GM21526 (cell line): ENCODE data around the gene CHST9.
"Not testable (repeated sequence)": the region's sequence is repeated elsewhere in the genome, so short reads cannot be mapped to it uniquely, and the experiment has no call there.

Experiments
- ATAC-seq: cut with Tn5 transposase; IDR thresholded peaks from one replicate; pipeline ENCODE4 v1.9.1; 2021; ENCODE audit warnings: moderate library complexity; ENCODE audit not compliant: unreplicated experiment, low FRiP score

The CHST9 gene

GRCh38 chr18:26948703-26949102 lies 236.4 kb downstream of the CHST9 start:
- no peak for ATAC-seq

- ATAC-seq = no peak
These were observed 241.2 kb downstream of the CHST9 start for GRCh38 chr18:26943906-26944305.

- ATAC-seq = no peak
These were observed 243.5 kb downstream of the CHST9 start for GRCh38 chr18:26941584-26941983.

- no peak for ATAC-seq
These were observed 244.2 kb downstream of the CHST9 start for GRCh38 chr18:26940744-26941398.

GRCh38 chr18:26931659-26932058 lies 253.4 kb downstream of the CHST9 start:
- no peak for ATAC-seq

- ATAC-seq = no peak
These were observed 254.5 kb downstream of the CHST9 start for GRCh38 chr18:26930630-26931029.

GRCh38 chr18:26928670-26929313 lies 256.3 kb downstream of the CHST9 start:
- ATAC-seq = no peak

- ATAC-seq = not testable (repeated sequence)
These were observed 257.3 kb downstream of the CHST9 start for GRCh38 chr18:26927822-26928221.

GRCh38 chr18:26926066-26926675 lies 258.9 kb downstream of the CHST9 start:
- ATAC-seq = no peak

- ATAC-seq = no peak
These were observed 259.8 kb downstream of the CHST9 start for GRCh38 chr18:26925313-26925712.

- no peak for ATAC-seq
These were observed 262.8 kb downstream of the CHST9 start for GRCh38 chr18:26922313-26922712.

- ATAC-seq = no peak
These were observed 264.5 kb downstream of the CHST9 start for GRCh38 chr18:26920644-26921043.

- ATAC-seq = no peak
These were observed 265.5 kb downstream of the CHST9 start for GRCh38 chr18:26919627-26920026.

GRCh38 chr18:26919201-26919600 lies 265.9 kb downstream of the CHST9 start:
- ATAC-seq = no peak

- ATAC-seq = no peak
These were observed 273.3 kb downstream of the CHST9 start for GRCh38 chr18:26911840-26912239.

GRCh38 chr18:26909599-26910290 lies 275.4 kb downstream of the CHST9 start:
- no peak for ATAC-seq

- no peak for ATAC-seq
These were observed 276.2 kb downstream of the CHST9 start for GRCh38 chr18:26908906-26909305.

- no peak for ATAC-seq
These were observed 282.8 kb downstream of the CHST9 start for GRCh38 chr18:26902291-26902690.

GRCh38 chr18:26901020-26901419 lies 284.1 kb downstream of the CHST9 start:
- ATAC-seq = no peak

GRCh38 chr18:26894426-26894825 lies 290.7 kb downstream of the CHST9 start:
- no peak for ATAC-seq

GRCh38 chr18:26893996-26894395 lies 291.1 kb downstream of the CHST9 start:
- ATAC-seq = no peak
